ENCODE measurements around the gene RSRC2.
"Not testable (repeated sequence)": the region's sequence is repeated elsewhere in the genome, so short reads cannot be mapped to it uniquely, and the experiment has no call there.

The RSRC2 gene

GRCh38 chr12:122501489-122501989 is 25.2 kb downstream of the RSRC2 start:
- TF ChIP-seq PPARA (CRISPR knock-in tag; IDR thresholded peaks at IDR 0.05; ENCODE audit: borderline replicate concordance) = no peak
- no peak for TF ChIP-seq OSR1 (CRISPR knock-in tag; IDR thresholded peaks at IDR 0.05)
- TF ChIP-seq PATZ1 (CRISPR knock-in tag; IDR thresholded peaks at IDR 0.05; ENCODE audit: borderline replicate concordance) = no peak
- TF ChIP-seq TOX (CRISPR knock-in tag; IDR thresholded peaks at IDR 0.05; ENCODE audit: borderline replicate concordance) = no peak
- no peak for TF ChIP-seq ESRRG (CRISPR knock-in tag; IDR thresholded peaks at IDR 0.05)
- no peak for TF ChIP-seq GLIS3 (CRISPR knock-in tag; IDR thresholded peaks at IDR 0.05)
- no peak for ATAC-seq

- ATAC-seq = peak; percentile 95
- TF ChIP-seq CSRNP3 (CRISPR knock-in tag; IDR thresholded peaks at IDR 0.05) = 0 out of 2 replicates have a peak, but pooled peaks have one; percentile 18
- no peak for TF ChIP-seq GLIS3 (CRISPR knock-in tag; IDR thresholded peaks at IDR 0.05)
Measured at GRCh38 chr12:122500685-122501488, 25.8 kb downstream of the RSRC2 start, which contains the start of gene ZCCHC8. TSS of gene ZCCHC8 (minus strand) at chr12:122500932. CDS start at chr12:122500840, 92 bp downstream.

- ATAC-seq = peak; percentile 37
- TF ChIP-seq ISL1 (CRISPR knock-in tag; IDR thresholded peaks at IDR 0.05) (no peak), TOX (CRISPR knock-in tag; IDR thresholded peaks at IDR 0.05; ENCODE audit: borderline replicate concordance) (no peak), POU6F1 (CRISPR knock-in tag; IDR thresholded peaks at IDR 0.05; ENCODE audit: borderline replicate concordance, low read depth) (no peak), ESRRG (CRISPR knock-in tag; IDR thresholded peaks at IDR 0.05) (no peak), TCF4 (CRISPR knock-in tag; IDR thresholded peaks at IDR 0.05; ENCODE audit: borderline replicate concordance) (no peak), ZC3H10 (CRISPR knock-in tag; IDR thresholded peaks at IDR 0.05) (no peak), ZNF565 (CRISPR knock-in tag; conservative IDR thresholded peaks at IDR 0.05; ENCODE audit: low read depth) (no peak), RARB (CRISPR knock-in tag; IDR thresholded peaks at IDR 0.05) (no peak), CSRNP3 (CRISPR knock-in tag; IDR thresholded peaks at IDR 0.05) (no peak), BACH2 (CRISPR knock-in tag; IDR thresholded peaks at IDR 0.05; ENCODE audit: borderline replicate concordance) (no peak)
Measured at GRCh38 chr12:122499991-122500684, 26.6 kb downstream of the RSRC2 start.

GRCh38 chr12:122495258-122495657 is 31.5 kb downstream of the RSRC2 start:
- TF ChIP-seq ZNF70 (CRISPR knock-in tag; IDR thresholded peaks at IDR 0.05) (no peak), POU6F1 (CRISPR knock-in tag; IDR thresholded peaks at IDR 0.05; ENCODE audit: borderline replicate concordance, low read depth) (no peak), ISL1 (CRISPR knock-in tag; IDR thresholded peaks at IDR 0.05) (no peak), ARNTL (CRISPR knock-in tag; IDR thresholded peaks at IDR 0.05; ENCODE audit: borderline replicate concordance, low read depth) (no peak), TOX (CRISPR knock-in tag; IDR thresholded peaks at IDR 0.05; ENCODE audit: borderline replicate concordance) (no peak)
- no peak for ATAC-seq

- not testable (repeated sequence) for ATAC-seq
Measured at GRCh38 chr12:122493222-122493621, 33.5 kb downstream of the RSRC2 start.
